Endothelial cell of umbilical vein (primary cell): ENCODE results near the gene SDHA. TPM values are rescaled to one million over a fixed set of nuclear protein-coding genes. Genes with fewer than 3 reads are reported as not detected.
"Not testable (repeated sequence)": the region's sequence is repeated elsewhere in the genome, so short reads cannot be mapped to it uniquely, and the experiment has no call there.

ENCODE experiments used
- BruUV-seq: library from RNA; stranded (reverse); fragments of 400-500 nt; replicated peaks from 2 replicates; lab custom pipeline; 2021; lab: Mats Ljungman, UMichigan
- CTCF ChIA-PET: fragments of 300-600, 350-600 bp; sonication (Branson Sonifier 250); formaldehyde crosslinking; loops from one replicate; lab custom pipeline; 2021; ENCODE audit warnings: antibody characterized with exemption, inconsistent platforms; lab: Charles Lee
- POLR2A ChIA-PET: fragments of 300-600, 350-600 bp; sonication (Branson Sonifier 250); formaldehyde crosslinking; loops from one replicate; lab custom pipeline; 2021; ENCODE audit warnings: antibody characterized with exemption, inconsistent platforms; lab: Charles Lee
- DNase-seq: peaks from one replicate; pipeline ENCODE4 v3.0.0-alpha.2; 2011; ENCODE audit warnings: low read depth, low spot score
- FAIRE-seq: peaks from 2 replicates; lab custom pipeline; 2011; peaks lifted over from hg19 to GRCh38; lab: Jason Lieb, UNC
- H2AFZ ChIP-seq: 2 replicates; pipeline ENCODE4 v1.6.0; 2012; ENCODE audit warnings: low read depth, low read length, control low read depth, inconsistent platforms
- H3K27ac ChIP-seq: 2 replicates; pipeline ENCODE4 v1.5.1; 2011; ENCODE audit warnings: low read depth, mild to moderate bottlenecking, control low read depth, low read length, moderate library complexity; ENCODE audit not compliant: insufficient read depth
- H3K27me3 ChIP-seq, 2 experiments: 2 replicates each; pipeline versions ENCODE4 v1.6.0 to v1.6.1; 2011; ENCODE audit warnings: low read length in 2 of 2, mixed read lengths in 1 of 2; ENCODE audit not compliant: control insufficient read depth in 2 of 2, insufficient read depth in 2 of 2
- H3K36me3 ChIP-seq, 2 experiments: 2 replicates in 1 of 2; 3 replicates in 1 of 2; pipeline ENCODE4 v1.5.1; 2011; ENCODE audit warnings: low read length in 2 of 2, mild to moderate bottlenecking in 1 of 2, moderate library complexity in 1 of 2; ENCODE audit not compliant: control insufficient read depth in 2 of 2, insufficient read depth in 2 of 2; ENCODE audit errors: extremely low read depth in 1 of 2
- H3K4me1 ChIP-seq: 3 replicates; pipeline ENCODE4 v1.5.1; 2011; ENCODE audit warnings: mild to moderate bottlenecking, low read length; ENCODE audit not compliant: control insufficient read depth, insufficient read depth; ENCODE audit errors: extremely low read depth
- H3K4me2 ChIP-seq: 2 replicates; pipeline ENCODE4 v1.6.1; 2011; ENCODE audit warnings: low read length, control low read depth, mixed read lengths; ENCODE audit not compliant: insufficient read depth
- H3K4me3 ChIP-seq, 3 experiments: fragments of 200-600 bp in 1 of 3; sonication (generic), shearing (Covaris generic) in 1 of 3; replicated peaks in 1 of 3; 2 replicates each; pipeline ENCODE4 v1.5.1; 2011 to 2016; ENCODE audit warnings: control low read depth in 3 of 3, low read length in 3 of 3, mild to moderate bottlenecking in 2 of 3, inconsistent platforms in 1 of 3, low read depth in 1 of 3, moderate library complexity in 1 of 3; ENCODE audit not compliant: insufficient read depth in 1 of 3
- H3K79me2 ChIP-seq: 2 replicates; pipeline ENCODE4 v1.6.0; 2012; ENCODE audit warnings: low read length, inconsistent platforms; ENCODE audit not compliant: control insufficient read depth, insufficient read depth
- H3K9ac ChIP-seq: replicated peaks from 2 replicates; pipeline ENCODE3; 2011; ENCODE audit warnings: low read length, control low read depth; ENCODE audit not compliant: insufficient read depth; ENCODE audit errors: extremely low read depth
- H3K9me1 ChIP-seq: replicated peaks from 3 replicates; pipeline ENCODE4 v1.6.0; 2011; ENCODE audit warnings: mild to moderate bottlenecking, low read length; ENCODE audit not compliant: control insufficient read depth, insufficient read depth; ENCODE audit errors: extremely low read depth
- H3K9me3 ChIP-seq: replicated peaks from 2 replicates; pipeline ENCODE4 v1.5.1; 2012; ENCODE audit warnings: low read length, inconsistent platforms; ENCODE audit not compliant: control insufficient read depth, insufficient read depth
- H4K20me1 ChIP-seq: replicated peaks from 2 replicates; pipeline ENCODE3; 2011; ENCODE audit warnings: mild to moderate bottlenecking, low read length; ENCODE audit not compliant: control insufficient read depth, insufficient read depth; ENCODE audit errors: extremely low read depth
- EZH2 ChIP-seq: IDR thresholded peaks from 2 replicates; pipeline ENCODE4 v1.6.1; 2012; ENCODE audit warnings: borderline replicate concordance, low read depth, mild to moderate bottlenecking, moderate library complexity, low read length, inconsistent platforms; ENCODE audit not compliant: severe bottlenecking
- FOS ChIP-seq: IDR thresholded peaks from 2 replicates; pipeline ENCODE4 v1.6.1; 2011; ENCODE audit warnings: mild to moderate bottlenecking, low read length, moderate library complexity, borderline replicate concordance; ENCODE audit not compliant: insufficient read depth
- GATA2 ChIP-seq: IDR thresholded peaks from 2 replicates; pipeline ENCODE4 v1.7.0; 2011; ENCODE audit warnings: low read depth, mild to moderate bottlenecking, moderate library complexity, mixed read lengths, low read length; ENCODE audit not compliant: insufficient read length, insufficient read depth
- JUN ChIP-seq: IDR thresholded peaks from 2 replicates; pipeline ENCODE4 v1.6.1; 2011; ENCODE audit warnings: borderline replicate concordance, low read depth; ENCODE audit not compliant: insufficient read length, insufficient read depth
- MYC ChIP-seq: IDR thresholded peaks from one replicate; pipeline ENCODE4 v1.6.1; 2011; ENCODE audit warnings: mild to moderate bottlenecking, low read depth, low read length
- POLR2A ChIP-seq: IDR thresholded peaks from 2 replicates; pipeline ENCODE4 v1.6.1; 2012; ENCODE audit warnings: low read depth, mild to moderate bottlenecking, control low read depth, low read length
- POLR2AphosphoS5 ChIP-seq: IDR thresholded peaks from 2 replicates; pipeline ENCODE4 v1.6.1; 2012; ENCODE audit warnings: low read depth, mild to moderate bottlenecking, control low read depth, low read length, moderate library complexity; ENCODE audit not compliant: insufficient read depth
- dilution Hi-C: fragments of 300-500 bp; cut with MboI; formaldehyde crosslinking; loops from one replicate; pipeline ENCODE4 v1.15.0; 2019; ENCODE audit warnings: low sequenced_read_pairs; ENCODE audit not compliant: extremely low pct_ligation_motif_present
- intact Hi-C: fragments of 100-400 bp; cut with micrococcal nuclease; formaldehyde crosslinking; loops from one replicate; pipeline ENCODE4 v1.10.0; 2022
- polyA plus RNA-seq, 4 experiments: library from polyadenylated mRNA; depleted of rRNA in 3 of 4; stranded (reverse) in 3 of 4; unstranded in 1 of 4; fragments of >200 nt; gene quantifications; 2 replicates each; pipeline versions ENCODE4 v1.2.1 to v1.2.3, GENCODE V29; 2011 to 2012; ENCODE audit warnings: missing spikeins in 1 of 4
- total RNA-seq: library from RNA; stranded (reverse); gene quantifications from 2 replicates; pipeline ENCODE4 v1.2.3, GENCODE V29; 2021
- TF ChIP-seq, protein P1 (sequence below), 2 donors: IDR thresholded peaks; 1 replicate in 1 of 2; 2 replicates in 1 of 2; pipeline ENCODE4 v1.5.1; 2011; ENCODE audit warnings: low read length in 2 of 2, mild to moderate bottlenecking in 2 of 2, moderate library complexity in 2 of 2, control low read depth in 1 of 2, inconsistent platforms in 1 of 2, low read depth in 1 of 2; ENCODE audit not compliant: insufficient read depth in 1 of 2; ENCODE audit errors: extremely low read depth in 1 of 2
- TF ChIP-seq, protein P2 (sequence below): IDR thresholded peaks from 2 replicates; pipeline ENCODE4 v1.6.1; 2011; ENCODE audit not compliant: insufficient read depth, insufficient read length

Gene SDHA
- total and polyA plus RNA-seq, 2 donors (not counting 3 experiments of a cell fraction or from before 2014, with no cell fraction given): 121 to 153 TPM

DNA sequence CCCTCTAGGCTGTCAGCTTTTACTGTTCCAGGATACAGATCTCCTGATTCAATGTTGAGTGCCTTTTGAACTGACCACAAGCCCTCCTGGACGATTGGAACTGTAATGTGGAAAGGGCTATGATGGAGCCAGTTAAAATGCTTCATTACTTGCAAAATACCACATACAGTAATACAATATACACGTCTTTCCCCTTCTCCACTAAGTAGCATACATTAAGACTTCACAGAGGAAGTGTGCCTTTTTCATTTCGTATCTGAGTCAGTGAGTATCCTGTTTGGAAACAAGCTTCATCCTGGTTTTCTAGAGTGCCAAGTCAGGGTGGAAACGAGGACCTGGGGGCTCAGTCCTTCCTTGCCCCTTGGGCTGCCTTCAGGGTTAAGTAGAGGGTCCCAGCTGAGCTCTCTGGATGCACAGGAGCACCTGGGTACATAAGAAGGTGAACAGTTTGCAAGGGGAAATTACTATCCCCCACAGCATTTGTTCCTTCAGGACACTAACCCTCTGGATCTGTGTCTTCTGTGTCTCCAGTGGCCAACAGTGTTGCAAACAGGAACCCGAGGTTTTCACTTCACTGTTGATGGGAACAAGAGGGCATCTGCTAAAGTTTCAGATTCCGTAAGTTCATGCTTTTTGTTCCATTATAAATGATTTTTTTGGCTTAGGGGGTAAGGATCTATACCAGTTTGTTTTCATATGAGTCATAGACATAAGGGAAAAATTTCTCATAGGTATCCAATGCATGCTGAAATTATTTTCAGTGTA lies 5.0 kb downstream of the SDHA start:
- Histone ChIP-seq H3K79me2 (peaks cover 76% of the 10 kb centered on the region), H3K36me3 (peaks cover 15 to 25% of the 10 kb centered on the region in 2 experiments), H3K9ac (peak overlapping the region; percentile 27), H3K4me1 (peaks cover 43% of the 10 kb centered on the region), H3K4me2 (peak overlapping the region; percentile 56), H3K27ac (peak overlapping the region; percentile 81), H3K4me3 (peak overlapping the region in 1 of 3 experiments; percentile 7)
- TF ChIP-seq FOS (peak; percentile 32), JUN (peak; percentile 36)
- peak; percentile 81 for DNase-seq
- H3K9me1 ChIP-seq, BruUV-seq, intact Hi-C loops, H3K27me3 ChIP-seq, H2AFZ ChIP-seq, POLR2A ChIA-PET, dilution Hi-C loops, H3K9me3 ChIP-seq, H4K20me1 ChIP-seq: not testable (repeated sequence)
- FAIRE-seq: peak; percentile 63
- CTCF ChIA-PET: interaction anchor here (0.6 to 1.4 kb wide), 2 partner anchors 20 to 48 kb away, joined by 3 read pairs; partner anchors contain the start of gene PDCD6

DNA sequence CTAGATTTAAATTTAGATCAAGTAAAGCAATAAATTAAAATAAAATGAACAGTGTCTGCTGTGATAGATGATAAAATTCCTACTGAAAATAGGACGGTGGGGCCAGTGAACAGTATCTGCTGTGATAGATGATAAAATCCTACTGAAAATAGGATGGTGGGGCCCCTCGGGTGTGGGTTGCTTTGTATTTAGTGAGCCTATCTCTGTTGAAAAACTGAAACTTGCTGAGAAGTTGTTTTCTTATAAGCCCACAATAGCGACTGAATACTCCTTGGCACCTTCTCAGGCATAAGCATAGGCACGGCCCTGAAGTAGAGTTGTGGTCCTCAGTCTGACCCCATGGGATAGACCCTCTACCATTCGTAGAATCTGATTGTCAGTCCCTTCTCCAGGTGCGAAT lies 5.7 kb downstream of the SDHA start:
- H3K27ac ChIP-seq: peak overlapping the region; percentile 51
- TF ChIP-seq GATA2 (no peak), POLR2AphosphoS5 (no peak), FOS (no peak), JUN (no peak), POLR2A (no peak), MYC (no peak), EZH2 (no peak)
- TF ChIP-seq, protein P1, sequence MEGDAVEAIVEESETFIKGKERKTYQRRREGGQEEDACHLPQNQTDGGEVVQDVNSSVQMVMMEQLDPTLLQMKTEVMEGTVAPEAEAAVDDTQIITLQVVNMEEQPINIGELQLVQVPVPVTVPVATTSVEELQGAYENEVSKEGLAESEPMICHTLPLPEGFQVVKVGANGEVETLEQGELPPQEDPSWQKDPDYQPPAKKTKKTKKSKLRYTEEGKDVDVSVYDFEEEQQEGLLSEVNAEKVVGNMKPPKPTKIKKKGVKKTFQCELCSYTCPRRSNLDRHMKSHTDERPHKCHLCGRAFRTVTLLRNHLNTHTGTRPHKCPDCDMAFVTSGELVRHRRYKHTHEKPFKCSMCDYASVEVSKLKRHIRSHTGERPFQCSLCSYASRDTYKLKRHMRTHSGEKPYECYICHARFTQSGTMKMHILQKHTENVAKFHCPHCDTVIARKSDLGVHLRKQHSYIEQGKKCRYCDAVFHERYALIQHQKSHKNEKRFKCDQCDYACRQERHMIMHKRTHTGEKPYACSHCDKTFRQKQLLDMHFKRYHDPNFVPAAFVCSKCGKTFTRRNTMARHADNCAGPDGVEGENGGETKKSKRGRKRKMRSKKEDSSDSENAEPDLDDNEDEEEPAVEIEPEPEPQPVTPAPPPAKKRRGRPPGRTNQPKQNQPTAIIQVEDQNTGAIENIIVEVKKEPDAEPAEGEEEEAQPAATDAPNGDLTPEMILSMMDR (IDR thresholded peaks at IDR 0.05; ENCODE audit: extremely low read depth in 1 of 2, insufficient read depth in 1 of 2, low read depth in 1 of 2, low read length in 2 of 2): no peak
- TF ChIP-seq, protein P2, sequence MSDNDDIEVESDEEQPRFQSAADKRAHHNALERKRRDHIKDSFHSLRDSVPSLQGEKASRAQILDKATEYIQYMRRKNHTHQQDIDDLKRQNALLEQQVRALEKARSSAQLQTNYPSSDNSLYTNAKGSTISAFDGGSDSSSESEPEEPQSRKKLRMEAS: no peak
- intact Hi-C loops: no loop called here

More for the DNA sequence above, 5.7 kb downstream of the SDHA start:
- dilution Hi-C loops: no loop called here
- H3K4me2 ChIP-seq: peak overlapping the region; percentile 56
- BruUV-seq: no TSS peak
- no peak overlapping the region for H3K4me3 ChIP-seq
- ChIA-PET POLR2A (no interaction called here), CTCF (no interaction called here)
- peaks cover 5% of the 10 kb centered on the region for H4K20me1 ChIP-seq
- H3K36me3 ChIP-seq: peaks cover 18 to 28% of the 10 kb centered on the region in 2 experiments
- FAIRE-seq (no peak), DNase-seq (peak; percentile 24)
- H3K9me1 ChIP-seq: no peaks in the 10 kb centered on the region
- no peak overlapping the region for H3K9ac ChIP-seq
- H3K4me1 ChIP-seq: peaks cover 43% of the 10 kb centered on the region
- peaks cover 71% of the 10 kb centered on the region for H3K79me2 ChIP-seq
- no peaks in the 10 kb centered on the region for H3K9me3 ChIP-seq
- no peaks in the 10 kb centered on the region for H3K27me3 ChIP-seq
- H2AFZ ChIP-seq: no peak overlapping the region
